CD14-positive monocyte (primary cell): ENCODE results near the gene PITPNB. TPM values are rescaled to one million over a fixed set of nuclear protein-coding genes. Genes with fewer than 3 reads are reported as not detected.

Source experiments
- DNase-seq, 3 donors: peaks; one replicate each; pipeline ENCODE4 v3.0.0-alpha.2; 2011 to 2022
- H2AFZ ChIP-seq: 2 replicates; pipeline ENCODE4 v1.6.0; 2012; ENCODE audit warnings: mild to moderate bottlenecking, low read depth, low read length, inconsistent platforms; ENCODE audit not compliant: insufficient read depth, poor library complexity, severe bottlenecking
- H3K27ac ChIP-seq, 2 donors: 1 replicate in 1 of 2; 2 replicates in 1 of 2; pipeline ENCODE4 v1.5.1; 2012 to 2013; ENCODE audit warnings: low read length in 2 of 2, control low read depth in 1 of 2, inconsistent platforms in 1 of 2, low read depth in 1 of 2, mild to moderate bottlenecking in 1 of 2
- H3K27me3 ChIP-seq, 2 donors: one replicate each; pipeline versions ENCODE4 v1.6.0 to v1.6.1; 2011 to 2013; ENCODE audit warnings: low read length in 2 of 2; ENCODE audit not compliant: control insufficient read depth in 2 of 2, insufficient read depth in 2 of 2
- H3K36me3 ChIP-seq, 2 donors: replicated peaks in 1 of 2; 1 replicate in 1 of 2; 2 replicates in 1 of 2; pipeline versions ENCODE4 v1.5.1 to v1.6.1; 2012 to 2013; ENCODE audit warnings: low read length in 2 of 2, control low read depth in 1 of 2, inconsistent platforms in 1 of 2, mild to moderate bottlenecking in 1 of 2; ENCODE audit not compliant: insufficient read depth in 2 of 2, control insufficient read depth in 1 of 2
- H3K4me1 ChIP-seq, 2 donors: 1 replicate in 1 of 2; 2 replicates in 1 of 2; pipeline versions ENCODE4 v1.5.1 to v1.6.1; 2012 to 2013; ENCODE audit warnings: low read length in 2 of 2, control low read depth in 1 of 2, inconsistent platforms in 1 of 2, mild to moderate bottlenecking in 1 of 2, moderate library complexity in 1 of 2; ENCODE audit not compliant: insufficient read depth in 2 of 2, control insufficient read depth in 1 of 2
- H3K4me2 ChIP-seq: replicated peaks from 2 replicates; pipeline ENCODE3; 2012; ENCODE audit warnings: low read length, moderate library complexity, mild to moderate bottlenecking; ENCODE audit not compliant: poor library complexity, severe bottlenecking; ENCODE audit errors: extremely low read depth
- H3K4me3 ChIP-seq, 3 experiments: fragments of 200-600 bp in 1 of 3; sonication (generic) in 1 of 3; replicated peaks in 1 of 3; 1 replicate in 2 of 3; 2 replicates in 1 of 3; pipeline ENCODE4 v1.5.1; 2011 to 2013; ENCODE audit warnings: low read length in 3 of 3, mild to moderate bottlenecking in 3 of 3, control low read depth in 2 of 3, low read depth in 2 of 3, inconsistent platforms in 1 of 3, moderate library complexity in 1 of 3
- H3K79me2 ChIP-seq: 2 replicates; pipeline ENCODE4 v1.6.0; 2012; ENCODE audit warnings: mild to moderate bottlenecking, control low read depth, inconsistent platforms, low read length, moderate library complexity; ENCODE audit not compliant: insufficient read depth
- H3K9ac ChIP-seq: 2 replicates; pipeline ENCODE4 v1.6.0; 2017; ENCODE audit warnings: low read length, mild to moderate bottlenecking; ENCODE audit not compliant: insufficient read depth, poor library complexity, severe bottlenecking
- H3K9me3 ChIP-seq, 2 donors: replicated peaks in 1 of 2; 1 replicate in 1 of 2; 2 replicates in 1 of 2; pipeline versions ENCODE4 v1.5.1 to v1.6.1; 2012 to 2013; ENCODE audit warnings: low read length in 2 of 2, control low read depth in 1 of 2; ENCODE audit not compliant: control insufficient read depth in 1 of 2, insufficient read depth in 1 of 2
- H4K20me1 ChIP-seq: 2 replicates; pipeline ENCODE4 v1.6.0; 2012; ENCODE audit warnings: mild to moderate bottlenecking, low read length, control low read depth, moderate library complexity; ENCODE audit not compliant: insufficient read depth
- H3K27ac Mint-ChIP-seq, 7 donors: one replicate each; pipeline ENCODE4 v1.8.0; 2020; ENCODE audit warnings: mild to moderate bottlenecking in 7 of 7, mixed read lengths in 7 of 7, moderate library complexity in 6 of 7, inconsistent platforms in 2 of 7
- H3K27me3 Mint-ChIP-seq, 3 donors: one replicate each; pipeline ENCODE4 v1.8.0; 2021 to 2022; ENCODE audit warnings: low read depth in 3 of 3, mild to moderate bottlenecking in 3 of 3, mixed read lengths in 3 of 3, moderate library complexity in 3 of 3, inconsistent platforms in 1 of 3
- H3K36me3 Mint-ChIP-seq, 2 donors: one replicate each; pipeline ENCODE4 v1.8.0; 2020; ENCODE audit warnings: mixed read lengths in 2 of 2, inconsistent platforms in 1 of 2, mild to moderate bottlenecking in 1 of 2
- H3K4me1 Mint-ChIP-seq: one replicate; pipeline ENCODE4 v1.8.0; 2020; ENCODE audit warnings: mild to moderate bottlenecking, mixed read lengths
- H3K4me3 Mint-ChIP-seq, 2 donors: one replicate each; pipeline ENCODE4 v1.8.0; 2020; ENCODE audit warnings: mild to moderate bottlenecking in 2 of 2, mixed read lengths in 2 of 2, moderate library complexity in 1 of 2
- H3K9me3 Mint-ChIP-seq, 7 donors: one replicate each; pipeline ENCODE4 v1.8.0; 2020 to 2022; ENCODE audit warnings: mixed read lengths in 7 of 7, mild to moderate bottlenecking in 6 of 7, moderate library complexity in 6 of 7, inconsistent platforms in 2 of 7
- WGBS: methylation state at CpG from one replicate; pipeline ENCODE4 v1.1.5; 2013; ENCODE audit warnings: missing lambda C conversion rate; ENCODE audit not compliant: insufficient coverage; 5-methylcytosine and 5-hydroxymethylcytosine counted together
- intact Hi-C, 2 donors: fragments of 100-400 bp; cut with micrococcal nuclease; formaldehyde crosslinking; loops; one replicate each; pipeline versions ENCODE4 v1.15.0 to v1.15.1; 2023
- polyA plus RNA-seq, 3 donors: library from polyadenylated mRNA; depleted of rRNA in 1 of 3; unstranded in 2 of 3; stranded (reverse) in 1 of 3; fragments of 300-500 nt in 2 of 3; fragments of >200 nt in 1 of 3; fragmentation: Illumina TruSeq in 2 of 3; gene quantifications; 1 replicate in 2 of 3; 2 replicates in 1 of 3; pipeline ENCODE4 v1.2.3, GENCODE V29; 2012 to 2021
- TF ChIP-seq, protein P1 (sequence below): fragments of 200-600 bp; IDR thresholded peaks from one replicate; pipeline ENCODE4 v1.8.0; 2022; ENCODE audit warnings: antibody characterized with exemption, mild to moderate bottlenecking

PITPNB gene
- polyA plus RNA-seq, 3 donors, result 19.2 to 29.1 (median 25.2) TPM

DNA sequence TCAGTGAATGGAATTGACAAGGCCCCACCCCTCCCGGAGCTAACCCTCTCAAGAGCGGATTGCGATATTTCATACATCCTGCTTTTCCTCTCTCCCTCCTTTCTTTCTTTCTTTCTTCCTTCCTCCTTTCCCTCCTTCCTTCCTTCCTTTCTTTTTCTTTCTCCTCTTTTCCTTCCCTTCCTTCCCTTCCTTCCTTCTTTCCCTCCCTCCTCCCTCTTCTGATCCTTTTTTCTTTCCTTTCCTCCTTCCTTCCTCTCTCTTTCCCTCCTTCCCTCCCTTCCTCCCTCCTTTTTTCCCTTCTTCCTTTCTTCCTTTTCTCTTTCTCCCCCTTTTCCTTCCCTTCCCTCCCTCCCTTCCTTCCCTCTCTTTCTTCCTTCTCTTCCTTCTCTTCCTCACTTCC lies 102.5 kb downstream of the PITPNB start:
- no peaks in the 10 kb centered on the region for H3K36me3 Mint-ChIP-seq
- Histone ChIP-seq H3K27me3 (no peaks in the 10 kb centered on the region), H3K4me2 (no peak overlapping the region), H3K9me3 (no peaks in the 10 kb centered on the region), H3K79me2 (no peaks in the 10 kb centered on the region), H3K4me3 (no peak overlapping the region), H3K4me1 (no peaks in the 10 kb centered on the region), H2AFZ (no peak overlapping the region), H3K9ac (no peak overlapping the region), H3K36me3 (no peaks in the 10 kb centered on the region), H4K20me1 (no peaks in the 10 kb centered on the region), H3K27ac (no peak overlapping the region)
- H3K4me3 Mint-ChIP-seq, result no peak overlapping the region
- H3K27ac Mint-ChIP-seq, result no peak overlapping the region
- peaks cover 0 to 2% (median 0%) of the 10 kb centered on the region in 7 donors for H3K9me3 Mint-ChIP-seq
- no peaks in the 10 kb centered on the region for H3K4me1 Mint-ChIP-seq
- H3K27me3 Mint-ChIP-seq, result peaks cover 1 to 6% (median 2%) of the 10 kb centered on the region in 3 donors
- TF ChIP-seq, protein P1, sequence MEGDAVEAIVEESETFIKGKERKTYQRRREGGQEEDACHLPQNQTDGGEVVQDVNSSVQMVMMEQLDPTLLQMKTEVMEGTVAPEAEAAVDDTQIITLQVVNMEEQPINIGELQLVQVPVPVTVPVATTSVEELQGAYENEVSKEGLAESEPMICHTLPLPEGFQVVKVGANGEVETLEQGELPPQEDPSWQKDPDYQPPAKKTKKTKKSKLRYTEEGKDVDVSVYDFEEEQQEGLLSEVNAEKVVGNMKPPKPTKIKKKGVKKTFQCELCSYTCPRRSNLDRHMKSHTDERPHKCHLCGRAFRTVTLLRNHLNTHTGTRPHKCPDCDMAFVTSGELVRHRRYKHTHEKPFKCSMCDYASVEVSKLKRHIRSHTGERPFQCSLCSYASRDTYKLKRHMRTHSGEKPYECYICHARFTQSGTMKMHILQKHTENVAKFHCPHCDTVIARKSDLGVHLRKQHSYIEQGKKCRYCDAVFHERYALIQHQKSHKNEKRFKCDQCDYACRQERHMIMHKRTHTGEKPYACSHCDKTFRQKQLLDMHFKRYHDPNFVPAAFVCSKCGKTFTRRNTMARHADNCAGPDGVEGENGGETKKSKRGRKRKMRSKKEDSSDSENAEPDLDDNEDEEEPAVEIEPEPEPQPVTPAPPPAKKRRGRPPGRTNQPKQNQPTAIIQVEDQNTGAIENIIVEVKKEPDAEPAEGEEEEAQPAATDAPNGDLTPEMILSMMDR, result no peak
- WGBS, result 81% methylated on average over 3 of the region's 3 CpGs
- DNase-seq, result no peak
- intact Hi-C loops, result loop anchor here in 1 of 2 donors (10.0 kb wide), 1 partner anchor 1052 kb away; no protein-coding TSS in a partner anchor

DNA sequence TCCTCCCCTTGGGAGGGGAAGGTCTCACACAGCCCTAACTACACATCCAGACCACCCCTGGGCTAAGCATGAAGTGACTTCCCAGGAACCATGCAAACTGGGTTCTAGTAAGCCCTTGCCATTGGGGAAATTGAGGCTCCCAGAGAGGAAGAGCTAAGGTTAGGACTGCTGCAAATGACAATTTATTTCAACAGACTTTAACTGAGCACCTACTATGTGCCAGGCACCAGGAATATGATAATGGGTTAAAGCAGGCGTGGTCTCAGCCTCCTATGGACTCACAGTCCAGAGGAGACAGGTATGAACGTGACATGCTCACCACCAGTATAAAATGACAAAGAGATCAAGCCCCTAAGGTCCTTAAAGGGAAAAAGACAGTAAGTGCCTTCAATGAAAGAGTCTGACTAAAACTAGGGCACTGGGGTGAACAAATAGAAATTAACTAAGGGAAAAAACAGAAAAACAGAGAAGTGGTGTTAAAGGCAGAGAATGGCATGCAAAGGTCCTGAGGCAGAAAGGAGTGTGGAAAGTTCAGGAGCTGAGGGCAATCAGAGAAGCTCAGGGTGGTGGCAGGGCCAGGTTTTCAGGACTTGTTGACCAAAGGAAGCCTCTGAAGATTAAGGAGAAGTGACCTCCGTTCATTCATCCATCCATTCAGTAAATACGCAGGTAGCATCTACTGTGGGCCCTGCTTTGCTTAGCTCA lies 103.1 kb downstream of the PITPNB start:
- H3K9me3 ChIP-seq, result no peaks in the 10 kb centered on the region
- H3K27me3 Mint-ChIP-seq, result peaks cover 1 to 6% (median 2%) of the 10 kb centered on the region in 3 donors
- no peak overlapping the region for H3K9ac ChIP-seq
- peaks cover 0 to 2% (median 0%) of the 10 kb centered on the region in 7 donors for H3K9me3 Mint-ChIP-seq
- no peak overlapping the region for H3K4me3 ChIP-seq
- H3K27ac ChIP-seq, result no peak overlapping the region
- no peaks in the 10 kb centered on the region for H3K4me1 ChIP-seq
- TF ChIP-seq, protein P1, result no peak
- no peak overlapping the region for H3K4me2 ChIP-seq
- no peaks in the 10 kb centered on the region for H3K4me1 Mint-ChIP-seq
- no peak overlapping the region for H3K27ac Mint-ChIP-seq
- H3K36me3 Mint-ChIP-seq, result no peaks in the 10 kb centered on the region
- no peaks in the 10 kb centered on the region for H3K27me3 ChIP-seq
- H2AFZ ChIP-seq, result no peak overlapping the region
- intact Hi-C loops, result loop anchor here in 1 of 2 donors (10.0 kb wide), 1 partner anchor 1051 kb away; no protein-coding TSS in a partner anchor
- no peak overlapping the region for H3K4me3 Mint-ChIP-seq
- H3K79me2 ChIP-seq, result no peaks in the 10 kb centered on the region
- 92% methylated on average over 2 of the region's 4 CpGs for WGBS
- H3K36me3 ChIP-seq, result no peaks in the 10 kb centered on the region
- H4K20me1 ChIP-seq, result no peaks in the 10 kb centered on the region
- DNase-seq, result no peak
